Right lobe of liver (tissue), 6 donors: ENCODE results near the gene SPON1. TPM values are rescaled to one million over a fixed set of nuclear protein-coding genes. Genes with fewer than 3 reads are reported as not detected.

Source experiments
- ATAC-seq, 4 donors: fragments of 200-7000 bp; cut with Tn5 transposase; one replicate each; pipeline ENCODE4 v1.9.1; 2020; ENCODE audit warnings: mild to moderate bottlenecking in 4 of 4, moderate library complexity in 4 of 4
- DNase-seq, 3 donors: peaks; one replicate each; pipeline ENCODE4 v3.0.0-alpha.2; 2020
- H3K27ac ChIP-seq, 3 donors: fragments of 200-600 bp; one replicate each; pipeline ENCODE4 v1.8.0; 2022
- H3K27me3 ChIP-seq, 2 donors: fragments of 200-600 bp; one replicate each; pipeline ENCODE4 v1.8.0; 2022
- H3K36me3 ChIP-seq, 4 donors: fragments of 200-600 bp; sonication (generic) in 1 of 4; one replicate each; pipeline versions ENCODE4 v1.5.1 to v1.8.0; 2017 to 2022; ENCODE audit warnings: control low read depth in 1 of 4
- H3K4me1 ChIP-seq, 4 donors: fragments of 200-600 bp; sonication (generic) in 1 of 4; one replicate each; pipeline versions ENCODE4 v1.5.1 to v1.8.0; 2017 to 2022; ENCODE audit warnings: control low read depth in 1 of 4
- H3K4me3 ChIP-seq, 3 donors: fragments of 200-600 bp; one replicate each; pipeline ENCODE4 v1.8.0; 2022
- H3K9me3 ChIP-seq, 4 donors: fragments of 200-600 bp; sonication (generic) in 1 of 4; one replicate each; pipeline versions ENCODE4 v1.5.1 to v1.8.0; 2017 to 2022; ENCODE audit warnings: control low read depth in 1 of 4
- CTCF ChIP-seq, 4 donors: fragments of 200-600 bp in 3 of 4; fragments of 450-650 bp in 1 of 4; IDR thresholded peaks; one replicate each; pipeline versions ENCODE4 v1.5.1 to v1.8.0; 2016 to 2022; ENCODE audit warnings: antibody characterized with exemption in 4 of 4, mild to moderate bottlenecking in 2 of 4
- POLR2A ChIP-seq: fragments of 450-650 bp; IDR thresholded peaks from one replicate; pipeline ENCODE4 v1.6.1; 2017; ENCODE audit warnings: antibody characterized with exemption, mild to moderate bottlenecking
- WGBS: methylation state at CpG from one replicate; pipeline ENCODE4 v1.1.6; 2018; ENCODE audit warnings: low coverage, low lambda C conversion rate; ENCODE audit not compliant: insufficient coverage; ENCODE audit errors: missing lambda C conversion rate; 5-methylcytosine and 5-hydroxymethylcytosine counted together
- intact Hi-C, 2 donors: fragments of 100-400 bp; cut with DNase I; formaldehyde crosslinking; loops; one replicate each; pipeline versions ENCODE4 v1.11.2 to v1.14.1; 2022
- total RNA-seq, 6 experiments: library from RNA; depleted of rRNA in 2 of 6; stranded (reverse); fragments of >200 nt in 2 of 6; fragmentation: NEBNext Ultra II Directional in 3 of 6; extraction: Animal tissue kit (Norgen Biotek cat#: 25700) in 3 of 6; gene quantifications; one replicate each; pipeline versions ENCODE4 v1.1.0 to v1.2.4, GENCODE V29; 2016 to 2023
- donor health status: DM: no; HTN: yes; CAD: no.
- donor health status: DM: no; HTN: no; CAD: no.
- donor health status: DM: no; HTN: no; CAD: no.
- donor health status: DM: no; HTN: yes; CAD: no.
- donor health status: DM: no; HTN: yes; CAD: no.

The SPON1 gene
- total RNA-seq, 6 experiments from 2014 or later, result 0.51 to 2.4 (median 1.6) TPM

- TF ChIP-seq CTCF (IDR thresholded peaks at IDR 0.05) (peak; percentile 85 to 91 (median 88)), POLR2A (no peak)
- 39% methylated on average over 2 of the region's 5 CpGs for WGBS
- peak; percentile 85 to 93 (median 89) for ATAC-seq
These were observed 6.5 kb upstream of the SPON1 start for GRCh38 chr11:13955971-13956421.

GRCh38 chr11:13956988-13957387 lies 5.5 kb upstream of the SPON1 start:
- DNase-seq, result no peak
- 50% methylated on average over 1 of the region's 1 CpG for WGBS
- no peak overlapping the region for H3K4me3 ChIP-seq
- TF ChIP-seq POLR2A (no peak), CTCF (IDR thresholded peaks at IDR 0.05) (no peak)
- H3K27ac ChIP-seq, result no peak overlapping the region
- intact Hi-C loops, result loop anchor here (5.0 kb wide), 1 partner anchor 290 kb away; no protein-coding TSS in a partner anchor
- ATAC-seq, result no peak
- no peaks in the 10 kb centered on the region for H3K4me1 ChIP-seq
- peaks cover 0 to 10% of the 10 kb centered on the region in 2 donors for H3K27me3 ChIP-seq
- no peaks in the 10 kb centered on the region for H3K9me3 ChIP-seq
- no peaks in the 10 kb centered on the region for H3K36me3 ChIP-seq

More at GRCh38 chr11:13955971-13956421, 6.5 kb upstream of the SPON1 start:
- H3K4me1 ChIP-seq, result no peaks in the 10 kb centered on the region
- peak in 2 of 3 donors; percentile 38 to 57 for DNase-seq
- H3K36me3 ChIP-seq, result no peaks in the 10 kb centered on the region
- intact Hi-C loops, result loop anchor here (5.0 kb wide), 1 partner anchor 291 kb away; no protein-coding TSS in a partner anchor
- H3K27ac ChIP-seq, result no peak overlapping the region
- H3K4me3 ChIP-seq, result no peak overlapping the region
- no peaks in the 10 kb centered on the region for H3K9me3 ChIP-seq
- H3K27me3 ChIP-seq, result peaks cover 0 to 10% of the 10 kb centered on the region in 2 donors

GRCh38 chr11:13958641-13959400 lies 3.7 kb upstream of the SPON1 start:
- H3K4me3 ChIP-seq, result no peak overlapping the region
- peaks cover 0 to 12% (median 0%) of the 10 kb centered on the region in 4 donors for H3K4me1 ChIP-seq
- intact Hi-C loops, result loop anchor here (5.0 kb wide), 1 partner anchor 288 kb away; no protein-coding TSS in a partner anchor
- WGBS, result 61% methylated on average over 7 of the region's 7 CpGs
- ATAC-seq (no peak), DNase-seq (no peak)
- H3K36me3 ChIP-seq, result no peaks in the 10 kb centered on the region
- H3K27ac ChIP-seq, result no peak overlapping the region
- TF ChIP-seq POLR2A (no peak), CTCF (IDR thresholded peaks at IDR 0.05) (no peak)
- no peaks in the 10 kb centered on the region for H3K9me3 ChIP-seq
- peaks cover 9 to 21% of the 10 kb centered on the region in 2 donors for H3K27me3 ChIP-seq

- peaks cover 9 to 18% of the 10 kb centered on the region in 2 donors for H3K27me3 ChIP-seq
- 36% methylated on average over 9 of the region's 16 CpGs for WGBS
- H3K27ac ChIP-seq, result no peak overlapping the region
- no peaks in the 10 kb centered on the region for H3K9me3 ChIP-seq
- intact Hi-C loops, result loop anchor here in 1 of 2 donors (10.0 kb wide), 1 partner anchor 193 kb away; no protein-coding TSS in a partner anchor
- H3K36me3 ChIP-seq, result no peaks in the 10 kb centered on the region
- no peak for TF ChIP-seq CTCF (IDR thresholded peaks at IDR 0.05)
- no peak for TF ChIP-seq POLR2A
- ATAC-seq (no peak), DNase-seq (no peak)
- peaks cover 0 to 24% (median 0%) of the 10 kb centered on the region in 4 donors for H3K4me1 ChIP-seq
- H3K4me3 ChIP-seq, result peak overlapping the region in 1 of 3 donors; percentile 24
These were observed 343 bp upstream of the SPON1 start for GRCh38 chr11:13962198-13962561.
